Ovary (tissue), 9 donors: ENCODE data around the gene SLC1A3. TPM values are rescaled to one million over a fixed set of nuclear protein-coding genes. Genes with fewer than 3 reads are reported as not detected.

ENCODE experiments used
- DNase-seq, 5 donors: peaks; one replicate each; pipeline ENCODE4 v3.0.0-alpha.2; 2019 to 2020
- H3K27ac ChIP-seq, 2 donors: fragments of 200-600 bp; one replicate each; pipeline versions ENCODE4 v1.5.1 to v1.8.0; 2019 to 2022
- H3K27me3 ChIP-seq: fragments of 200-600 bp; one replicate; pipeline ENCODE4 v1.8.0; 2022
- H3K36me3 ChIP-seq: fragments of 200-600 bp; sonication (generic); one replicate; pipeline ENCODE4 v1.5.1; 2019
- H3K4me1 ChIP-seq: one replicate; pipeline ENCODE4 v1.8.1; 2013; ENCODE audit warnings: mild to moderate bottlenecking, moderate library complexity; ENCODE audit not compliant: insufficient read depth
- H3K4me3 ChIP-seq: fragments of 200-600 bp; sonication (generic); one replicate; pipeline ENCODE4 v1.5.1; 2017
- H3K9me3 ChIP-seq, 2 donors: fragments of 200-600 bp in 1 of 2; sonication (generic) in 1 of 2; one replicate each; pipeline versions ENCODE4 v1.5.1 to v1.8.1; 2013 to 2019; ENCODE audit warnings: mild to moderate bottlenecking in 1 of 2, moderate library complexity in 1 of 2
- EP300 ChIP-seq: sonication (generic); formaldehyde crosslinking; IDR thresholded peaks from one replicate; pipeline ENCODE4 v1.6.1; 2017; ENCODE audit warnings: antibody characterized with exemption
- POLR2A ChIP-seq: fragments of 450-650 bp; IDR thresholded peaks from one replicate; pipeline ENCODE4 v1.6.1; 2017; ENCODE audit warnings: antibody characterized with exemption, mild to moderate bottlenecking, moderate library complexity
- WGBS, 3 donors: extraction: QIAGEN DNeasy Blood & Tissue Kit in 1 of 3; methylation state at CpG; one replicate each; pipeline versions ENCODE4 v1.1.5 to v1.1.7; 2013 to 2017; 5-methylcytosine and 5-hydroxymethylcytosine counted together
- intact Hi-C, 4 donors: fragments of 100-400 bp; cut with DNase I; formaldehyde crosslinking; loops; one replicate each; pipeline versions ENCODE4 v1.11.0 to v1.15.1; 2022 to 2023
- polyA plus RNA-seq, 2 donors: library from polyadenylated mRNA; stranded (reverse); fragments of 200-250 nt in 1 of 2; fragments of 350-450 nt in 1 of 2; fragmentation: Illumina TruSeq in 1 of 2; extraction: RNeasy Lipid Tissue Mini Kit (QIAGEN cat#74804) in 1 of 2; gene quantifications; one replicate each; pipeline ENCODE4 v1.2.3, GENCODE V29; 2013 to 2014
- total RNA-seq, 7 donors: library from RNA; depleted of rRNA in 2 of 7; stranded (reverse); fragments of >200 nt in 2 of 7; fragmentation: NEBNext Ultra II Directional in 3 of 7; extraction: Animal tissue kit (Norgen Biotek cat#: 25700) in 3 of 7; gene quantifications; one replicate each; pipeline versions ENCODE4 v1.1.0 to v1.2.4, GENCODE V29; 2016 to 2023
- TF ChIP-seq, protein P1 (sequence below), 3 donors: fragments of 450-650 bp in 2 of 3; fragments of 200-600 bp in 1 of 3; IDR thresholded peaks; one replicate each; pipeline versions ENCODE4 v1.5.1 to v1.8.0; 2016 to 2022; ENCODE audit warnings: antibody characterized with exemption in 3 of 3, mild to moderate bottlenecking in 1 of 3
- donor health status: DM: no; HTN: no; CAD: no; lungs with moderate emphysema.
- donor health status: DM: no; HTN: no; CAD: no.
- donor health status: Bipolar disorder and iron deficiency.
- donor health status: DM: yes; HTN: yes; CAD: no.
- donor health status: DM: no; HTN: no; CAD: no.
- donor health status: DM: yes; HTN: yes; CAD: no.

The SLC1A3 gene
- total and polyA plus RNA-seq, 9 donors = 5.2 to 72.3 (median 36.7) TPM

DNA sequence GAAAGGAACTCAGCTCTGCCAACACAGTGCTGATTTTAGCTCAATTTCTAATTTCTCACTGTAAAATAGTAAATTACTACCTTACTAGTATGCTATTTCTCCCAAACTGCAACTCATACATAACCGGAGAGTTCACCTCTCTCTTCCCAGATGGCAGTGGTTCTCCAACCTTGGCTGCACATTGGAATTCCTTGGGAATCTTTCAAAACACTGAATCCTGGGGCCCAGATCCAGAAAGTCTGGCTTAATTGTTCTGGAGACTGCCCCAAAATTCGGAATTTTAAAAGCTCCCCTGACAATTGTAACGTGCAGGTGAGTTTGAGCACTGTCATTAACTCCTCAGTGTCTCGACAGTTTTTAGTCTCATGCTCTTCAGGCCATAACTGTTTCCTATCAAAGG is 100.3 kb downstream of the SLC1A3 start:
- H3K4me3 ChIP-seq = no peak overlapping the region
- intact Hi-C loops = no loop called here
- no peak for TF ChIP-seq POLR2A
- no peak for TF ChIP-seq EP300
- WGBS, 3 donors = 42 to 48% (median 44%) methylated on average over 4 of the region's 4 CpGs
- H3K4me1 ChIP-seq = no peaks in the 10 kb centered on the region
- H3K27ac ChIP-seq = no peak overlapping the region
- no peaks in the 10 kb centered on the region for H3K9me3 ChIP-seq
- no peaks in the 10 kb centered on the region for H3K27me3 ChIP-seq
- no peak for DNase-seq
- no peaks in the 10 kb centered on the region for H3K36me3 ChIP-seq

DNA sequence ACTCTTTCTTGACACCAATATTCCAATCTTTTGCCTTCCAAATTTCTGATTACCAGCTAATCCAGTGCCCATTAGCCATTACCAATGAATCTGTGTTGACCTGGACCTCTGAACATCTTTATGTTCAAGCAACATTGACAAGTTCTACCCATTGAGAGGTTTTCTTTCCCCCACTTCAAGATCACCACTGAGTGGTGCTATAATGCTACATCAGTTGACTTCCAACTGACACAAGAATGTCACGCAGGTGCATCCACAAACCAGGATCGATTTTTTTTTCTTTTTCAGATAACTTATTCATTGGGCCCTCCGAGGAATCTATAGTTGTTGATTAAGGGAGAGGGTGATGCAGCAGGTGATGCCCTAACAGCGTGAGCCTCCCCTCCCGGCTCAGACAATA is 102.6 kb downstream of the SLC1A3 start:
- no peak overlapping the region for H3K27ac ChIP-seq
- intact Hi-C loops = no loop called here
- no peaks in the 10 kb centered on the region for H3K36me3 ChIP-seq
- TF ChIP-seq, protein P1, sequence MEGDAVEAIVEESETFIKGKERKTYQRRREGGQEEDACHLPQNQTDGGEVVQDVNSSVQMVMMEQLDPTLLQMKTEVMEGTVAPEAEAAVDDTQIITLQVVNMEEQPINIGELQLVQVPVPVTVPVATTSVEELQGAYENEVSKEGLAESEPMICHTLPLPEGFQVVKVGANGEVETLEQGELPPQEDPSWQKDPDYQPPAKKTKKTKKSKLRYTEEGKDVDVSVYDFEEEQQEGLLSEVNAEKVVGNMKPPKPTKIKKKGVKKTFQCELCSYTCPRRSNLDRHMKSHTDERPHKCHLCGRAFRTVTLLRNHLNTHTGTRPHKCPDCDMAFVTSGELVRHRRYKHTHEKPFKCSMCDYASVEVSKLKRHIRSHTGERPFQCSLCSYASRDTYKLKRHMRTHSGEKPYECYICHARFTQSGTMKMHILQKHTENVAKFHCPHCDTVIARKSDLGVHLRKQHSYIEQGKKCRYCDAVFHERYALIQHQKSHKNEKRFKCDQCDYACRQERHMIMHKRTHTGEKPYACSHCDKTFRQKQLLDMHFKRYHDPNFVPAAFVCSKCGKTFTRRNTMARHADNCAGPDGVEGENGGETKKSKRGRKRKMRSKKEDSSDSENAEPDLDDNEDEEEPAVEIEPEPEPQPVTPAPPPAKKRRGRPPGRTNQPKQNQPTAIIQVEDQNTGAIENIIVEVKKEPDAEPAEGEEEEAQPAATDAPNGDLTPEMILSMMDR (IDR thresholded peaks at IDR 0.05) = no peak
- TF ChIP-seq EP300 (no peak), POLR2A (no peak)
- DNase-seq = no peak
- no peak overlapping the region for H3K4me3 ChIP-seq
- WGBS, 3 donors = 81 to 85% (median 83%) methylated on average over 5 of the region's 5 CpGs
- no peaks in the 10 kb centered on the region for H3K4me1 ChIP-seq
- no peaks in the 10 kb centered on the region for H3K27me3 ChIP-seq
- H3K9me3 ChIP-seq = no peaks in the 10 kb centered on the region

DNA sequence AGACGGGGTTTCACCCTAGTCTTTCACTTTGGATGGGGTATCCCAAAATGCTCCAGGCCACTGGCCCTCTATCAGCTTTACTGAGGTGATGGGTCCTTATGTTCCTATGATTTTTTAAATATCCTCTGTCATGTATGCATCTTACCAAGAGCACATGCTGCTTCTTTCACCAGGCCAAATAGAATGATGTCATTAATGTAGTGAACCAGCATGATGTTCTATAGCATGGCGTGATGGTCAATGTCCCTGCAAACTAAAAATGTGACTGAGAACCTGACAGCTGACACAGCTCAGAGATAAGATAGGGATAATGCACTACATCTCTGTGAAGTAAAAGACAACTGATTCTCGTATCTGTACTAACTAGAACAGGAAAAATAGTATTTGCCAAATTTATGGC is 103.6 kb downstream of the SLC1A3 start:
- Histone ChIP-seq H3K9me3 (no peaks in the 10 kb centered on the region), H3K4me1 (no peaks in the 10 kb centered on the region), H3K4me3 (no peak overlapping the region), H3K27me3 (no peaks in the 10 kb centered on the region), H3K36me3 (no peaks in the 10 kb centered on the region), H3K27ac (no peak overlapping the region)
- TF ChIP-seq POLR2A = no peak
- 69 to 83% (median 78%) methylated on average over 3 of the region's 3 CpGs for WGBS, 3 donors
- intact Hi-C loops = no loop called here
- DNase-seq = no peak

DNA sequence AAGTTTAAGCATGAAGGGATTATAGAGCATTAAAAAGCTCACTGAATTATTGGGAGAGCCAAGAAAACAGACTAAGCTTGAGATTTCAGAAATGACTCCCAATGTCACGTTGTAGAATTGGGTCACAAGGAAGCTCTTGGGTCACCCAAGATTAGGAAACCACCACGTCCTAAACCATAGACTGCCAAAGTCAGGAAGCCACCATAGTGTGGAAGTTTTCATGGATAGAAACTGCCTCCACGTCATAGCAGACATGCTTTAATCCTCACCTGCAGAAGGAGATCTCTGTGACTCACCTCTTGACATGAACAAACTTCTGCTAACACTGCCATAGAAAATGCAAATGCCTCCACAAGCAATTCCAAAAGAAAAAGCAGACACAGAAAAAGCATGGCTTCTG is 106.3 kb downstream of the SLC1A3 start:
- Histone ChIP-seq H3K4me1 (no peaks in the 10 kb centered on the region), H3K36me3 (no peaks in the 10 kb centered on the region), H3K27me3 (no peaks in the 10 kb centered on the region), H3K27ac (no peak overlapping the region), H3K9me3 (no peaks in the 10 kb centered on the region), H3K4me3 (no peak overlapping the region)
- WGBS, 3 donors = 68 to 81% (median 71%) methylated on average over 3 of the region's 3 CpGs
- DNase-seq = no peak
- intact Hi-C loops = no loop called here
- TF ChIP-seq, protein P1 (IDR thresholded peaks at IDR 0.05) = no peak
- TF ChIP-seq POLR2A = no peak
- TF ChIP-seq EP300 = no peak

DNA sequence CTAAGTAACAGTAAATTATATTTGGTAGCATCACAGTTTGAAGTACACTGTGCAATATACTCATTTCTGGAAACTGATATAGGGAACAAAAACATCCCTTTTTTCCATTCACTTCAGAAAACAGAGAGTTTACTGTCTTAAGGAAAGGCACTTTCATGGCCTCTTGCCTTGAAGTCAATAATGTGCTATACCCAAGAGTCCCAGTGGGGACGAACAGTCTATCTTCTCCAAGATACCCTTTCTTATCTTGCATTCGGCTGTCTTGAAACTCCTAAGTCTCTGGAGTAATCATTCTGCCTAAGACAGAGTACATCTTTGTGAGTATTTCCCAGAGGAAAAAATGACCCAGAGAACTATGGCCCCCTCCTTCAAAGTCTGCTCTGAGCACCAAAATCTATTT is 107.1 kb downstream of the SLC1A3 start:
- Histone ChIP-seq H3K9me3 (no peaks in the 10 kb centered on the region), H3K4me3 (no peak overlapping the region), H3K36me3 (no peaks in the 10 kb centered on the region), H3K27me3 (no peaks in the 10 kb centered on the region), H3K4me1 (no peaks in the 10 kb centered on the region), H3K27ac (no peak overlapping the region)
- TF ChIP-seq POLR2A (no peak), EP300 (no peak)
- TF ChIP-seq, protein P1 (IDR thresholded peaks at IDR 0.05) = no peak
- DNase-seq = no peak
- WGBS, 3 donors = 24 to 38% (median 32%) methylated on average over 2 of the region's 2 CpGs
- intact Hi-C loops = no loop called here
